HG03135 (cell line): Measurements from ENCODE around the gene ARHGAP9.
A peak's percentile ranks its signal among the peaks of the same experiment; 100 is the strongest.
"Not testable (repeated sequence)": the region's sequence is repeated elsewhere in the genome, so short reads cannot be mapped to it uniquely, and the experiment has no call there.

Experiments used
- ATAC-seq: cut with Tn5 transposase; IDR thresholded peaks from one replicate; pipeline ENCODE4 v1.9.1; 2021; ENCODE audit warnings: mild to moderate bottlenecking, moderate library complexity; ENCODE audit not compliant: unreplicated experiment

ARHGAP9 gene

GRCh38 chr12:57439762-57440266 is 39.9 kb downstream of the ARHGAP9 start:
- no peak for ATAC-seq

GRCh38 chr12:57438400-57438799 is 41.3 kb downstream of the ARHGAP9 start:
- no peak for ATAC-seq

GRCh38 chr12:57435293-57435692 is 44.4 kb downstream of the ARHGAP9 start:
- no peak for ATAC-seq

- ATAC-seq, result no peak
Measured at GRCh38 chr12:57434517-57435223, 45.0 kb downstream of the ARHGAP9 start, which contains the start of gene INHBC. Gene INHBC, plus strand, starts transcription at chr12:57434784. Its CDS starts 103 bp downstream, at chr12:57434887.

GRCh38 chr12:57433370-57433769 is 46.3 kb downstream of the ARHGAP9 start:
- ATAC-seq, result no peak

- ATAC-seq, result no peak
Measured at GRCh38 chr12:57431654-57432188, 47.9 kb downstream of the ARHGAP9 start.

GRCh38 chr12:57430931-57431566 is 48.6 kb downstream of the ARHGAP9 start, which contains the start of gene R3HDM2:
Gene R3HDM2, minus strand, starts transcription at chr12:57431043. Its CDS starts 120,615 bp downstream, at chr12:57310428.
- peak; percentile 89 for ATAC-seq

GRCh38 chr12:57430112-57430930 is 49.3 kb downstream of the ARHGAP9 start:
- peak; percentile 50 for ATAC-seq

GRCh38 chr12:57429473-57430111 is 50.1 kb downstream of the ARHGAP9 start:
- no peak for ATAC-seq

GRCh38 chr12:57428965-57429364 is 50.7 kb downstream of the ARHGAP9 start:
- no peak for ATAC-seq

GRCh38 chr12:57426948-57427347 is 52.7 kb downstream of the ARHGAP9 start:
- ATAC-seq, result not testable (repeated sequence)
